Urinary bladder (tissue), 4 donors: ENCODE measurements around the gene PRPF39. TPM values are rescaled to one million over a fixed set of nuclear protein-coding genes. Genes with fewer than 3 reads are reported as not detected.
A peak's percentile ranks its signal among the peaks of the same experiment; 100 is the strongest.

Source experiments
- DNase-seq: peaks from one replicate; pipeline ENCODE4 v3.0.0-alpha.2; 2015; ENCODE audit errors: extremely low spot score
- H3K27ac ChIP-seq: one replicate; pipeline ENCODE4 v1.5.1; 2013; ENCODE audit warnings: low read depth, mild to moderate bottlenecking, moderate library complexity
- H3K36me3 ChIP-seq: one replicate; pipeline ENCODE4 v1.6.1; 2013; ENCODE audit warnings: mild to moderate bottlenecking, moderate library complexity; ENCODE audit not compliant: insufficient read depth
- H3K4me1 ChIP-seq: one replicate; pipeline ENCODE4 v1.6.1; 2013; ENCODE audit warnings: mild to moderate bottlenecking, moderate library complexity; ENCODE audit not compliant: insufficient read depth
- H3K4me3 ChIP-seq: one replicate; pipeline ENCODE4 v1.5.1; 2013; ENCODE audit warnings: low read depth, low read length
- WGBS: extraction: QIAGEN DNeasy Blood & Tissue Kit; methylation state at CpG from one replicate; pipeline ENCODE4 v1.1.7; 2013; 5-methylcytosine and 5-hydroxymethylcytosine counted together
- polyA plus RNA-seq: library from polyadenylated mRNA; stranded (reverse); fragments of 200-250 nt; gene quantifications from one replicate; pipeline ENCODE4 v1.2.3, GENCODE V29; 2013
- total RNA-seq: library from RNA; depleted of rRNA; stranded (reverse); fragments of >200 nt; gene quantifications from one replicate; pipeline ENCODE4 v1.2.3, GENCODE V29; 2014
- donor health status: healthy with polysubstance abuse.
- donor health status: healthy.

PRPF39 gene, protein sequence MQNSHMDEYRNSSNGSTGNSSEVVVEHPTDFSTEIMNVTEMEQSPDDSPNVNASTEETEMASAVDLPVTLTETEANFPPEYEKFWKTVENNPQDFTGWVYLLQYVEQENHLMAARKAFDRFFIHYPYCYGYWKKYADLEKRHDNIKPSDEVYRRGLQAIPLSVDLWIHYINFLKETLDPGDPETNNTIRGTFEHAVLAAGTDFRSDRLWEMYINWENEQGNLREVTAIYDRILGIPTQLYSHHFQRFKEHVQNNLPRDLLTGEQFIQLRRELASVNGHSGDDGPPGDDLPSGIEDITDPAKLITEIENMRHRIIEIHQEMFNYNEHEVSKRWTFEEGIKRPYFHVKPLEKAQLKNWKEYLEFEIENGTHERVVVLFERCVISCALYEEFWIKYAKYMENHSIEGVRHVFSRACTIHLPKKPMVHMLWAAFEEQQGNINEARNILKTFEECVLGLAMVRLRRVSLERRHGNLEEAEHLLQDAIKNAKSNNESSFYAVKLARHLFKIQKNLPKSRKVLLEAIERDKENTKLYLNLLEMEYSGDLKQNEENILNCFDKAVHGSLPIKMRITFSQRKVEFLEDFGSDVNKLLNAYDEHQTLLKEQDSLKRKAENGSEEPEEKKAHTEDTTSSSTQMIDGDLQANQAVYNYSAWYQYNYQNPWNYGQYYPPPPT
- total RNA-seq = 75.7 TPM
- 15.7 TPM for polyA plus RNA-seq

DNA sequence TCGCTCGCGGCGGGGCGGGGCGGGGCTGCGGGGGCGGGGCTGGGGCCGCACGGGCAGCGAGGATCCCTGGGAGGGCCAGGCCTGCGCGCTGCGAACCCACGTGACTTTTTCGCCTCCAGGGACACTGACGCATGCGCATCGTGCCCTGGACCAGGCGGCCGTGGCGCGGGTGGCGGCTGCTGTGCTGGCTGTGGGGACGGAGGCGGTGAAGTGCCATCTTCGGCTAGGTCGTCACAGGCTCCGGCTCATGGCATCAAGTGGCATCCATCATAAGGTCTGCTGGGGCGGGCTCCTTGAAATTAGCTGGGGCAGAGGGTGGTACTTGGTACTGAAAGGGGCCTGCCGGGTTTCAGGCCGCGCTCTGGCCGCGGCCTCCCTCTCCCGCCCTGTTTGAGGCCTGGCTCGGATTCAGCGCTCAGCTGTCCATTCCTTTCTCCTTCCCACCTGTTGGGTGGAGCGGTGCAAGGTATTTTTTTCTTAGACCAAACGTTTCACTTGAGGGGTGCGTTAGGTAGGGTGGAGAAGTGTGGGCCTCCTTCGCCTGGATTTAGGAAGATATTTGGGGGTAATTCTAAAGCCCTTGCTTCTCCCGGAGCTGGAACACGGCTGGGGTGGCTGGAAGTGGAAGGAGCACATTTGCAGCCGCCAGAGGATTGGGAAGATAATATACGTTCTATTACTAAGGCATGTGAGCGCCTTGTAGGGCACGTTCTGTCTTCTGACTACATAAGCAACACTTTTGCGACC, at the start of gene PRPF39:
Gene PRPF39, plus strand, starts transcription at position 141 of the 747 bp plus-strand sequence. CDS start 11,124 bp downstream, outside the sequence.
- Histone ChIP-seq H3K4me3 (peak within 1 kb of the TSS; percentile 73), H3K4me1 (peaks cover 1% of the 10 kb centered on the region), H3K36me3 (no peaks in the 10 kb centered on the region), H3K27ac (peak within 1 kb of the TSS; percentile 35)
- peak; percentile 83 for DNase-seq
- WGBS = under 1% methylated on average over 49 of the region's 49 CpGs

DNA sequence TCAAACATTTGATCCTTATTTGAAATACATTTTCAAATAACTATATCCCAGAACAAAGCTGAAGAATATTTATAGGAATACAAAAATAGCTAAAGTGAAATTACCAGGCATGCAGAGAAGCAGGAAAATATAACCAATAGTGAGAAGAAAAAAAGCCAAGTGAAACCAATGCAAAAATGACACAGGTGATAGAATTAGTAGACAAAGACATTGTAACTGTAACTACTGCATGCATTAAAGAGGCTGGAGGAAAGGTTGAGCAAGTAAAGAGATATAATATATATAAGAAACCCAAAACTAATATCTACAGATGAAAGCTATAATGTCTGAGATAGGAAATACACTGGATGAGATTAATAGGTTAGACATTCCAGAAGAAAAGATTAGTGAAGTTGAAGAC, 49.2 kb upstream of the PRPF39 start:
- no peak overlapping the region for H3K4me3 ChIP-seq
- H3K4me1 ChIP-seq = no peaks in the 10 kb centered on the region
- H3K36me3 ChIP-seq = no peaks in the 10 kb centered on the region
- H3K27ac ChIP-seq = no peak overlapping the region
- no peak for DNase-seq

DNA sequence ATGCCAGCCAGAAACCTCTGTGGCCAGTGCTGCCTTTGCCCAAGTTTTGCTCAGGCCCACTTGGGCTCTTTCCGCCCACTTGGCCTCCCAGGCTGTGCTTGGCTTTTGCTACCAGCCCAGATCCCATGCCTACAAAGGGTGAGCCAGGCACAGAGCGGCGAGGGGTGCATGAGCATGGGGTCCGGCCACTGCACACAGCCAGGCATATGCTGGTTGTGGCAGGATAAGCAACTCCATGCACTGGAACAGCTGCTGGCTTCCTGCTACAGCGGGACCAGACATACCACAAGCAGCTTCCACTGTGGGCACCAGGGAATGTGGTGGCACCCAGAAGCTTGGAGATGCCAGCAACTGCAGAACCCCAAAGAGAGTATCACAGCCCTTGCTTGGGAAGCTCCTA, 45.7 kb upstream of the PRPF39 start:
- Histone ChIP-seq H3K4me3 (no peak overlapping the region), H3K36me3 (no peaks in the 10 kb centered on the region), H3K4me1 (no peaks in the 10 kb centered on the region), H3K27ac (no peak overlapping the region)
- DNase-seq = no peak
- WGBS = 85% methylated on average over 5 of the region's 5 CpGs

DNA sequence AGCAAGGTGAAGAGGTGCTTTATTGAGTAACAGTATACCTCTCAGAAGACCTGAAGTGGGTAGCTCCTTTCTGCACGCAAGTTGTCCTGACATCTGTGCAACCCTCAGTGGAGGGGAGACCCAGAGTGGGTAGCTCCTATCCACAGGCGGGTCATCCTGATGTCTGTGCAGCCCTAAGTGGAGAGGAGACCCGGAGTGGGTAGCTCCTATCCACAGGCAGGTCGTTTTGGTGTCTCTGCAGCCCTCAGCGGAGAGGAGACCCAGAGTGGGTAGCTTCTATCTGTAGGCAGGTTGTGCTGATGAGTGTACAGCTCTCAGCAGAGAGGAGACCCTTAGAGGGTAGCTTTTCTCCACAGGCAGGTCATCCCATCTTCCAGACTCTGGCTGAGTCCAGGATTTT, 45.1 kb upstream of the PRPF39 start:
- H3K36me3 ChIP-seq = no peaks in the 10 kb centered on the region
- H3K4me1 ChIP-seq = no peaks in the 10 kb centered on the region
- H3K4me3 ChIP-seq = no peak overlapping the region
- WGBS = over 99% methylated on average over 5 of the region's 5 CpGs
- no peak for DNase-seq
- H3K27ac ChIP-seq = no peak overlapping the region

DNA sequence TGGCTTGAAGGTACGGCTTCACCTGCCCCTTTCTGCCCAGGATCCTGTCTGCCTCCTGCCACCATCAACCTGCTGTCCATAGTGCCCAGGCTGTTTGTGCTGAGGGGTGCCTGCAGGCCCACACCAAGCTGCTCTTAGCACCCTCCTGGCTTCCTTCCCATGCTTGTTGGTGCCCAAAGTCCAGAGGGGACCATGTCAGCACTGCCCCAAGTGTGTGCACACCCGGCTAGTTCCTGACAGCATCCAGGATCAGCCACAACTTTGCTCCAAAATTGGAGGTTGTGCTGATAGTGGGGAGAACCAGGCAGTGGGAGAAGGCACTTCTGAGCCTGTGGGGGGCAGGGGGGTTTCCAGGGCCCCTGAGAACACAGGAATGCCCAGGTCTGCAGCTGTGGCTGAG, 44.5 kb upstream of the PRPF39 start:
- no peak for DNase-seq
- WGBS = 87% methylated on average over 2 of the region's 2 CpGs
- H3K4me3 ChIP-seq = no peak overlapping the region
- H3K4me1 ChIP-seq = no peaks in the 10 kb centered on the region
- H3K36me3 ChIP-seq = peaks cover 2% of the 10 kb centered on the region
- no peak overlapping the region for H3K27ac ChIP-seq

DNA sequence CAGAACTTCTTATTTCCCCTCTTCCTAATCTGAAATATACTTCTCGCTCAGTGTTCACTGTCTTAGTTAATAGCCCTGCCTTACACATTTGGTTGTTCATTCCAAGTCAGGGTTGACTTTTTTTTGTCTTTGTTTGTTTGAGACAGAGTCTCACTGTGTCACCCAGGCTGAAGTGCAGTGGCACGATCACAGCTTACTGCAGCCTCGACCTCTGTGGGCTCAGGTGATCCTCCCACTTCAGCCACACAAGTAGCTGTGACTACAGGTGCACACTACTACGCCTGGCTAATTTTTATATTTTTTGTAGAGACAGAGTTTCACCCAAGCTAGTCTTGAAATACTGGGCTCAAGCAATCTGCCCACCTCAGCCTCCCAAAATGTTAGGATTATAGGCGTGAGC, 42.3 kb upstream of the PRPF39 start:
- Histone ChIP-seq H3K4me3 (no peak overlapping the region), H3K36me3 (peaks cover 2% of the 10 kb centered on the region), H3K4me1 (no peaks in the 10 kb centered on the region), H3K27ac (no peak overlapping the region)
- 94% methylated on average over 5 of the region's 5 CpGs for WGBS
- no peak for DNase-seq

DNA sequence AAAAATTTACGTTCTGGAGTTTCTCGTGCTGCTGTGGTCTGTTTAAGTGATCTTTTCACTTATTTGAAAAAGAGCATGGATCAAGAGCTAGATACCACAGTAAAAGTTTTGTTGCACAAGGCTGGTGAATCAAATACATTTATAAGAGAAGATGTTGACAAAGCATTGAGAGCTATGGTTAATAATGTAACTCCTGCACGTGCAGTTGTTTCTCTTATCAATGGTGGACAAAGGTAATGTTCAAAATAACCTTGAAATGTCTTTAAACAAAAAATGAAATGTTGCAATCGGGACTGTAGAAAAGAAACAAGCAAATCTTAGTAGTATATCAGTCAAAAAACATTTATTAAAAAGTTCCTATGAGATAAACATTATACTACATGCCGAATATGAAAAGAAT, 39.3 kb upstream of the PRPF39 start:
- no peak overlapping the region for H3K4me3 ChIP-seq
- peaks cover 3% of the 10 kb centered on the region for H3K36me3 ChIP-seq
- no peak overlapping the region for H3K27ac ChIP-seq
- DNase-seq = no peak
- WGBS = 93% methylated on average over 5 of the region's 5 CpGs
- H3K4me1 ChIP-seq = no peaks in the 10 kb centered on the region

DNA sequence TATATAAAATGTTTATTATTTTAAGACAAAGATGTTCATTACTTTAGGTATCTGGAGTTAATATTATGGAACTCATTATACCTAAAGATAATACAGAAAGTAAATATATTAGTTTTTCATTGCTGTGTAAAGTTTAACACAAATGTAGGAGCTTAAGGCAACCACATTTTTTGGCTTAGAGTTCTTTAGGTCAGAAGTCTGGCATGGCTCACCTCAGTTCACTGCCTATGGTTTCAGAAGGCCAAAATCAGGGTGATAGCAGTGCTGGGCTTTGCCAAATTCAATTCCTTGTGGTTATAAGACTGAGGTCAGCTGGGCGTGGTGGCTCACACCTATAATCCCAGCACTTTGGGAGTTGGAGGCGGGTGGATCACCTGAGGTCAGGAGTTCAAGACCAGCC, 35.5 kb upstream of the PRPF39 start:
- no peak for DNase-seq
- Histone ChIP-seq H3K4me1 (no peaks in the 10 kb centered on the region), H3K27ac (no peak overlapping the region), H3K4me3 (no peak overlapping the region), H3K36me3 (peaks cover 3% of the 10 kb centered on the region)
- 97% methylated on average over 2 of the region's 2 CpGs for WGBS

DNA sequence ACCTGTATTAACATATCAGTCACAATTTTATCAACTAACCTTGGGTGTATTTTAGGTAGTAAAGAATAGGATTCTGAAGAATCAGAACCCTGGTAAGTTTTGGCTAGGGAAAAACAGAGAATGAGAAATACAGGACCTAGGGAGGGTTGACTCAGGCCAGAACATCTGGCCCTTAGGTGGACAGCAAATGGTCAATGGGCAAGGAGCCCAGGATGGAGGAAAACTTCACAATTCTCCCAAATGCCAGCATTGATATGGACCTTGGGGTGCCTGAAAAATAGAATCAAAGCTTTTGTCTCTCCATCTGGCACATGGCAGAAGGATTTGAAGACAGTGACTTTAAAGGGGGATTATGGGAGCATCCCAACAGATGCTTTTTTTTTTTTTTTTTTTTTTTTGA, 32.7 kb upstream of the PRPF39 start:
- Histone ChIP-seq H3K4me1 (no peaks in the 10 kb centered on the region), H3K36me3 (peaks cover 3% of the 10 kb centered on the region), H3K27ac (no peak overlapping the region), H3K4me3 (no peak overlapping the region)
- no peak for DNase-seq

DNA sequence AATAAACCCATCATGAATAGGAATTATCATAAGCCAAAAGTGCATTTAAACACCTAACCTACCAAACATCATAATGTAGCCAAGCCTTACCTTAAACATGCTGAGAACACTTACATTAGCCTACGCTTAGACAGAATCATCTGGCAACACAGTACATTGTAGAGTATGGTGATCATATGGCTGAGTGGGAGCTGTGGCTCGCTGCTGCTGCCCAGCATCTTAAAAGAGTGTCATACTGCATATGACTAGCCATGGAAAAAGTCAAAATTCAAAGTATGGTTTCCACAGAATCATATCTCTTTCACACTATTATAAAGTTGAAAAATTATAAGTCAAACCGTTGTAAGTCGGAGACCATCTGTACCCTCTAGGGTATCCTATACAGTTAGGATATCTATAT, 32.0 kb upstream of the PRPF39 start:
- Histone ChIP-seq H3K4me1 (no peaks in the 10 kb centered on the region), H3K36me3 (peaks cover 3% of the 10 kb centered on the region), H3K4me3 (no peak overlapping the region), H3K27ac (no peak overlapping the region)
- 94% methylated on average over 4 of the region's 4 CpGs for WGBS
- DNase-seq = no peak

DNA sequence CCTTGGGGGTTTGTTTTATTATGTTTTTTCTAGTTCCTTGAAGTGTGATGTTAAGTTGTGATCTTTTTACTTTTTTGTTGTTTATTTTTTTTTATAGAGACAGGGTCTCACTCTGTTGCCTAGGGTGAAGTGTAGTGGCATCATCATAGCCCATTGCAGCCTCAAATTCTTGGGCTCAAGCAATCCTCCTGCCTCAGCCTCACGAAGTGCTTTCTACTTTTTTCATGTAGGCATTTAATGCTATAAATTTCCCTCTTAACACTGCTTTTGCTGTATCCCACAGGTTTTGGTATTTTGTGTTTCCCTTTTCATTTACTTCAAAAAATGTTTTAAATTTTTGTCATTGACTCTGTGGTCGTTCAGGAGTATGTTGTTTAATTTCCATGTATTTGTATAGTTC, 26.6 kb upstream of the PRPF39 start:
- 98% methylated on average over 2 of the region's 2 CpGs for WGBS

DNA sequence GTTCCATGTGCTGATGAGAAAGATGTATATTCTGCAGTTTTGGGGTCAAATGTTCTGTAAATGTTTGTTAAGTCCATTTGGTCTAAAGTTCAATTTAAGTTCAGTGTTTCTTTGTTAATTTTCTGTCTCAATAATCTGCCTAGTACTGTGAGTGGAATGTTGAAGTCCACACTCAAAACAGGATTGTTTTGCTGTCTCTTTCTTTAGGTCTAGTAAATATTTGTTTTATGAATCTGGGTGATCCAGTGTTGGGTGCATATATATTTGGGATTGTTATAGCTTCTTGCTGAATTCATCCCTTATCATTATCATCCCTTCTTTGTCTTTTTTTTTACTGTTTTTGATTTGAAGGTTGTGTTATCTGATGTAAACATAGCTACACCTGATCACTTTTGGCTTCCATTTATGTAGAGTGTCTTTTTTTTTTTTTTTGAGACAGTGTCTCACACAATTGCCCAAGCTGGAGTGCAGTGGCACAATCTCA, 26.0 kb upstream of the PRPF39 start:
- no peaks in the 10 kb centered on the region for H3K4me1 ChIP-seq
- no peak for DNase-seq
- peaks cover 2% of the 10 kb centered on the region for H3K36me3 ChIP-seq
- H3K27ac ChIP-seq = no peak overlapping the region
- H3K4me3 ChIP-seq = no peak overlapping the region

More for the DNA sequence above, 26.6 kb upstream of the PRPF39 start:
- H3K27ac ChIP-seq = no peak overlapping the region
- no peaks in the 10 kb centered on the region for H3K4me1 ChIP-seq
- no peak overlapping the region for H3K4me3 ChIP-seq
- peaks cover 2% of the 10 kb centered on the region for H3K36me3 ChIP-seq
- DNase-seq = no peak

DNA sequence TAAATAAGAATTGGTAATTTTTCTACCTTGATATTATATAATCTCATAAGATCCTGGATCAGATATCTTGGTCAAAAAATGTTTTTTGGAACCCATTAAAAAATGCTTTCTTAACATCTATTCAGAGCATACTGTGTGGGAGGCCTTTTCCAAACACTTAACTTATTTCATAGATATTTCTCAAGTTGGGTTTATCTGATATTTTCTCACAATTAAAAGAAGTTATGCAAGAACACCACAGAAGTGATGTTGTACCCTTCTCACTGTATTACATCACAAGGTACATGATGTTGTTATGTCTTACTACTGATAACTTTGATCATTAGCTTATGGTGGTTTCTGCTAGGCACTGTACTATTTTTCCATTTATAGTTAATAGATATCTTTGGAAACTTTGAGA, 23.4 kb upstream of the PRPF39 start:
- DNase-seq = no peak

DNA sequence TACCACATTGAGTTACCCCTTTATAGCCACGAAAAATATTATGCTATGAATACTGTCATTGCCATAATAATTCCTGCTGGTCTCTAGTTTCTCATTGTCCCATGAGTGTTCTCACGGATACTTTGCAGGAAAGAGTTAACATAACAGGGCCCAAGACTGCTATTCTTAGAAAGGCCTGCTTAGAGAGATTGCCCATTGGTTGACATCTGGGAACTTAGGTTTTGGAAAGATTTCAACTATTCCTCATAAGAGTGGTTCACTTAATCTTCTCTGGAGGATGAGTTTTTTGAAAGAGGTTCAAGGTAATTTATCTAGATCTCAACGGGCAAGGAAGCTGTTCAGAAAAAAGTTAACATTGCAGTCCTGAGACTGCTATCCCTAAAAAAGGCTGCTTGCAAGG, 18.4 kb upstream of the PRPF39 start:
- no peak for DNase-seq
- Histone ChIP-seq H3K36me3 (peaks cover 3% of the 10 kb centered on the region), H3K27ac (no peak overlapping the region), H3K4me3 (no peak overlapping the region), H3K4me1 (no peaks in the 10 kb centered on the region)
- 42% methylated on average over 3 of the region's 3 CpGs for WGBS

More for the DNA sequence above, 23.4 kb upstream of the PRPF39 start:
- no peak overlapping the region for H3K27ac ChIP-seq
- no peak overlapping the region for H3K4me3 ChIP-seq
- H3K36me3 ChIP-seq = no peaks in the 10 kb centered on the region
- H3K4me1 ChIP-seq = no peaks in the 10 kb centered on the region
